Right lobe of liver (tissue), 6 donors: Measurements from ENCODE around the gene SH3GLB1. TPM values are rescaled to one million over a fixed set of nuclear protein-coding genes. Genes with fewer than 3 reads are reported as not detected.
A peak's percentile ranks its signal among the peaks of the same experiment; 100 is the strongest.

Experiments
- ATAC-seq, 4 donors: fragments of 200-7000 bp; cut with Tn5 transposase; one replicate each; pipeline ENCODE4 v1.9.1; 2020; ENCODE audit warnings: mild to moderate bottlenecking in 4 of 4, moderate library complexity in 4 of 4
- DNase-seq, 3 donors: peaks; one replicate each; pipeline ENCODE4 v3.0.0-alpha.2; 2020
- H3K27ac ChIP-seq, 3 donors: fragments of 200-600 bp; one replicate each; pipeline ENCODE4 v1.8.0; 2022
- H3K27me3 ChIP-seq, 2 donors: fragments of 200-600 bp; one replicate each; pipeline ENCODE4 v1.8.0; 2022
- H3K36me3 ChIP-seq, 4 donors: fragments of 200-600 bp; sonication (generic) in 1 of 4; one replicate each; pipeline versions ENCODE4 v1.5.1 to v1.8.0; 2017 to 2022; ENCODE audit warnings: control low read depth in 1 of 4
- H3K4me1 ChIP-seq, 4 donors: fragments of 200-600 bp; sonication (generic) in 1 of 4; one replicate each; pipeline versions ENCODE4 v1.5.1 to v1.8.0; 2017 to 2022; ENCODE audit warnings: control low read depth in 1 of 4
- H3K4me3 ChIP-seq, 3 donors: fragments of 200-600 bp; one replicate each; pipeline ENCODE4 v1.8.0; 2022
- H3K9me3 ChIP-seq, 4 donors: fragments of 200-600 bp; sonication (generic) in 1 of 4; one replicate each; pipeline versions ENCODE4 v1.5.1 to v1.8.0; 2017 to 2022; ENCODE audit warnings: control low read depth in 1 of 4
- POLR2A ChIP-seq: fragments of 450-650 bp; IDR thresholded peaks from one replicate; pipeline ENCODE4 v1.6.1; 2017; ENCODE audit warnings: antibody characterized with exemption, mild to moderate bottlenecking
- WGBS: methylation state at CpG from one replicate; pipeline ENCODE4 v1.1.6; 2018; ENCODE audit warnings: low coverage, low lambda C conversion rate; ENCODE audit not compliant: insufficient coverage; ENCODE audit errors: missing lambda C conversion rate; 5-methylcytosine and 5-hydroxymethylcytosine counted together
- intact Hi-C, 2 donors: fragments of 100-400 bp; cut with DNase I; formaldehyde crosslinking; loops; one replicate each; pipeline versions ENCODE4 v1.11.2 to v1.14.1; 2022
- total RNA-seq, 6 experiments: library from RNA; depleted of rRNA in 2 of 6; stranded (reverse); fragments of >200 nt in 2 of 6; fragmentation: NEBNext Ultra II Directional in 3 of 6; extraction: Animal tissue kit (Norgen Biotek cat#: 25700) in 3 of 6; gene quantifications; one replicate each; pipeline versions ENCODE4 v1.1.0 to v1.2.4, GENCODE V29; 2016 to 2023
- TF ChIP-seq, protein P1 (sequence below), 4 donors: fragments of 200-600 bp in 3 of 4; fragments of 450-650 bp in 1 of 4; IDR thresholded peaks; one replicate each; pipeline versions ENCODE4 v1.5.1 to v1.8.0; 2016 to 2022; ENCODE audit warnings: antibody characterized with exemption in 4 of 4, mild to moderate bottlenecking in 2 of 4
- donor health status: DM: no; HTN: yes; CAD: no.
- donor health status: DM: no; HTN: no; CAD: no.
- donor health status: DM: no; HTN: no; CAD: no.
- donor health status: DM: no; HTN: yes; CAD: no.
- donor health status: DM: no; HTN: yes; CAD: no.

The SH3GLB1 gene
- total RNA-seq, 6 experiments from 2014 or later: 23.8 to 47.5 (median 29.1) TPM

DNA sequence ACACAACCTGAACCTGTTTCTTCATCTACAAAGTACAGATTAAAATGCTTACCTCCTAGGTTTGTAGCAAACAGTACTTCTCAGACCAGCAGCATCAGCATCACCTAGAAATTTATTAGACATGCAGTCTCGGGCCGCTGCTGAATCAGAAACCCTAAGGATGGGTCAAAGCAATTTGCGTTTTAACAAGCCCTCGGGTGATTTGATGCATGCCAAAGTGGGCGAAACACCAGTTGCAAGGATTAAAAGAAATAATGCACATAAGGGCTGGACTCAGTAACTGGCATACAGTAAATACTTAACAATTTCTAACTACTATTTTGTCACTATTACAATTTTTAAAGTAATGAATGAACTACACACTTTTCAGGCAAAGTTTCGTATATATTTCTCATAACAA lies 47.5 kb downstream of the SH3GLB1 start:
- no peaks in the 10 kb centered on the region for H3K4me1 ChIP-seq
- TF ChIP-seq, protein P1, sequence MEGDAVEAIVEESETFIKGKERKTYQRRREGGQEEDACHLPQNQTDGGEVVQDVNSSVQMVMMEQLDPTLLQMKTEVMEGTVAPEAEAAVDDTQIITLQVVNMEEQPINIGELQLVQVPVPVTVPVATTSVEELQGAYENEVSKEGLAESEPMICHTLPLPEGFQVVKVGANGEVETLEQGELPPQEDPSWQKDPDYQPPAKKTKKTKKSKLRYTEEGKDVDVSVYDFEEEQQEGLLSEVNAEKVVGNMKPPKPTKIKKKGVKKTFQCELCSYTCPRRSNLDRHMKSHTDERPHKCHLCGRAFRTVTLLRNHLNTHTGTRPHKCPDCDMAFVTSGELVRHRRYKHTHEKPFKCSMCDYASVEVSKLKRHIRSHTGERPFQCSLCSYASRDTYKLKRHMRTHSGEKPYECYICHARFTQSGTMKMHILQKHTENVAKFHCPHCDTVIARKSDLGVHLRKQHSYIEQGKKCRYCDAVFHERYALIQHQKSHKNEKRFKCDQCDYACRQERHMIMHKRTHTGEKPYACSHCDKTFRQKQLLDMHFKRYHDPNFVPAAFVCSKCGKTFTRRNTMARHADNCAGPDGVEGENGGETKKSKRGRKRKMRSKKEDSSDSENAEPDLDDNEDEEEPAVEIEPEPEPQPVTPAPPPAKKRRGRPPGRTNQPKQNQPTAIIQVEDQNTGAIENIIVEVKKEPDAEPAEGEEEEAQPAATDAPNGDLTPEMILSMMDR (IDR thresholded peaks at IDR 0.05): no peak
- TF ChIP-seq POLR2A: no peak
- no peak for DNase-seq
- no peak overlapping the region for H3K4me3 ChIP-seq
- H3K36me3 ChIP-seq: no peaks in the 10 kb centered on the region
- intact Hi-C loops: no loop called here
- H3K9me3 ChIP-seq: no peaks in the 10 kb centered on the region
- H3K27ac ChIP-seq: no peak overlapping the region
- no peaks in the 10 kb centered on the region for H3K27me3 ChIP-seq
- WGBS: 77% methylated on average over 6 of the region's 6 CpGs
- no peak for ATAC-seq

DNA sequence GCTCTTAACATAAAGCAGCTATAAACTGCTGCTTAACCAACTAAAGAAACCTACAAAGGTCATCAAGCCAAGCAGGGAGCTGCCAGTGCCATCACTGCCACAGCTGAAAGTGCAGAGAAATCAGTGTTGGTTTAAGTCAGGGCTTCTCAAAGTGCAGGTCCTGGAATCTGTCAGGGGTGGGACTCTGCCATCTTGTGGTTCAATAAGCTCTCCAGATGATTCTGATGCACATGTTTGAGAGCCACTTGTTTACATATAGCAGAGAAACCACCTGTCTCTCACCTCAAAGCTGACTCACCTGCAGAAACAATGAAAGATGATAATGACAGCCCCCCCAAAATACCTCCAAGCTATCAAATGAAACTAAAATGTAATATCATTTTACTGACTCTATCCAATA lies 49.3 kb downstream of the SH3GLB1 start:
- Histone ChIP-seq H3K4me3 (no peak overlapping the region), H3K36me3 (no peaks in the 10 kb centered on the region), H3K27ac (no peak overlapping the region), H3K9me3 (no peaks in the 10 kb centered on the region), H3K27me3 (no peaks in the 10 kb centered on the region), H3K4me1 (no peaks in the 10 kb centered on the region)
- intact Hi-C loops: no loop called here
- ATAC-seq (peak in 3 of 4 donors; percentile 26 to 45 (median 28)), DNase-seq (no peak)
- TF ChIP-seq POLR2A: no peak
- TF ChIP-seq, protein P1 (IDR thresholded peaks at IDR 0.05): no peak

DNA sequence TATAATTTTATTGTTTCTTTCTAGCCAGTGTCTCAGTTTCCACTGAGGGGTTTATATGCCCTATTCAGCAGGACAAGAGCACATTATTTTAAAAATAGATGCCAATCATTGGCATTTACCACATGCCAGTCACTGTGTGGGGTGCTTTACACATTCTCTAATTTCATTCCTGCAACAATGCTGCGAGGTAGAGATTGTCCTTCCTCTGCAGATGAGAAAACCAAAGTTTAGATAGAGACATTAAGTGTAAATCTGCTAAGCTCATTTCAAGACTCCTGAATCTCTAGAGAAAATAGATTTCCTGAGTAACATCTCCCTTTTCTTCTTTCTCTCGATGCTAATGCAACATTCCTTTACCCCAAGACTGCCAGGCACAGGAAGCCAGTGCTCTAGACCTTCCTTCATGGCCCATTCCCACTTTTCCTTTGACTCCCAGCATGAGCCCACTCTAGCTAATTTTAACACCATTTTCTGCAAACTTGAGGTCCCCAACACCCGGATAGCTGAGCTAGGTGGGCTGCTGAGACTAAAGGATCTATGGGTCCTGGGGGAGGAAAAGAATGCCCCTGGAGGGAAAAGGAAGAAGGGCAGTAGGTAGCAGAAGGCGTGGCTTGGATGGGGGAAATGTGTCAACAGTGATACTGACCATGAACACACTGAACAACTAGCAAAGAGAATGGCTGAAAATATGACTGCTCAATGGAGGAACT lies 50.0 kb downstream of the SH3GLB1 start:
- no peaks in the 10 kb centered on the region for H3K4me1 ChIP-seq

DNA sequence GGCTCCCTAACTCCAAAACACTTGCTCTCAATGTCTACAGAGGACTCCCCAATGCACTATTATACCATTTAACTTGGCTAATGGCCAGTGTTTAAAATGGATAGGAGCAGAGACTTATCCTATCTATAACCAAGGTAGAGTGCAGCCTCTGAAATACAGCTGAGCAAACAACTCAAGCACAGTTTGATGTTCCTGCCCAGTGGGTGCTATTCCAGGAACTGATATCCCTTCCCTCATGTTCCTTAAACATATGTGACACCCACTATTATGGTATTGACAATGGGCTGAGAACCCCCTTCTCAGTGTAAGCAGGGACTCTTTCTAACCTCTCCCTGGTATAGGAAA lies 51.7 kb downstream of the SH3GLB1 start:
- Histone ChIP-seq H3K27ac (no peak overlapping the region), H3K9me3 (no peaks in the 10 kb centered on the region), H3K36me3 (no peaks in the 10 kb centered on the region), H3K27me3 (no peaks in the 10 kb centered on the region), H3K4me3 (no peak overlapping the region), H3K4me1 (no peaks in the 10 kb centered on the region)
- no peak for TF ChIP-seq POLR2A
- TF ChIP-seq, protein P1 (IDR thresholded peaks at IDR 0.05): no peak
- ATAC-seq (no peak), DNase-seq (no peak)
- intact Hi-C loops: no loop called here

More for the DNA sequence above, 50.0 kb downstream of the SH3GLB1 start:
- Histone ChIP-seq H3K4me3 (no peak overlapping the region), H3K36me3 (no peaks in the 10 kb centered on the region), H3K27me3 (no peaks in the 10 kb centered on the region), H3K9me3 (no peaks in the 10 kb centered on the region), H3K27ac (no peak overlapping the region)
- TF ChIP-seq, protein P1 (IDR thresholded peaks at IDR 0.05): no peak
- TF ChIP-seq POLR2A: no peak
- intact Hi-C loops: no loop called here
- DNase-seq (no peak), ATAC-seq (no peak)
- 51% methylated on average over 4 of the region's 4 CpGs for WGBS
